Immature natural killer cell (primary cell): ENCODE measurements around the gene PTGDR. TPM values are rescaled to one million over a fixed set of nuclear protein-coding genes. Genes with fewer than 3 reads are reported as not detected.

Experiments
- DNase-seq, 3 donors: peaks; one replicate each; pipeline ENCODE4 v3.0.0; 2022; ENCODE audit warnings: mixed read lengths in 1 of 3
- H3K27ac Mint-ChIP-seq, 6 donors: one replicate each; pipeline ENCODE4 v1.8.0; 2020; ENCODE audit warnings: mixed read lengths in 6 of 6, mild to moderate bottlenecking in 5 of 6, inconsistent platforms in 4 of 6, moderate library complexity in 3 of 6
- H3K27me3 Mint-ChIP-seq, 3 donors: one replicate each; pipeline ENCODE4 v1.8.0; 2020 to 2021; ENCODE audit warnings: low read depth in 3 of 3, mild to moderate bottlenecking in 3 of 3, mixed read lengths in 3 of 3, moderate library complexity in 3 of 3, inconsistent platforms in 1 of 3
- H3K36me3 Mint-ChIP-seq, 3 donors: one replicate each; pipeline ENCODE4 v1.8.0; 2020; ENCODE audit warnings: mixed read lengths in 3 of 3, inconsistent platforms in 2 of 3, mild to moderate bottlenecking in 2 of 3
- H3K4me1 Mint-ChIP-seq, 2 donors: one replicate each; pipeline ENCODE4 v1.8.0; 2020; ENCODE audit warnings: inconsistent platforms in 2 of 2, mild to moderate bottlenecking in 2 of 2, mixed read lengths in 2 of 2, moderate library complexity in 1 of 2
- H3K4me3 Mint-ChIP-seq, 5 donors: one replicate each; pipeline ENCODE4 v1.8.0; 2020; ENCODE audit warnings: mild to moderate bottlenecking in 5 of 5, mixed read lengths in 5 of 5, inconsistent platforms in 3 of 5, moderate library complexity in 3 of 5
- H3K9me3 Mint-ChIP-seq, 6 donors: one replicate each; pipeline ENCODE4 v1.8.0; 2020; ENCODE audit warnings: mild to moderate bottlenecking in 6 of 6, mixed read lengths in 6 of 6, inconsistent platforms in 4 of 6, moderate library complexity in 3 of 6
- polyA plus RNA-seq, 3 donors: library from polyadenylated mRNA; unstranded; fragments of 300-500 nt; fragmentation: Illumina TruSeq; gene quantifications; one replicate each; pipeline ENCODE4 v1.2.3, GENCODE V29; 2021

Gene PTGDR
- polyA plus RNA-seq, 3 donors from 2014 or later: 78.2 to 233 (median 133) TPM

DNA sequence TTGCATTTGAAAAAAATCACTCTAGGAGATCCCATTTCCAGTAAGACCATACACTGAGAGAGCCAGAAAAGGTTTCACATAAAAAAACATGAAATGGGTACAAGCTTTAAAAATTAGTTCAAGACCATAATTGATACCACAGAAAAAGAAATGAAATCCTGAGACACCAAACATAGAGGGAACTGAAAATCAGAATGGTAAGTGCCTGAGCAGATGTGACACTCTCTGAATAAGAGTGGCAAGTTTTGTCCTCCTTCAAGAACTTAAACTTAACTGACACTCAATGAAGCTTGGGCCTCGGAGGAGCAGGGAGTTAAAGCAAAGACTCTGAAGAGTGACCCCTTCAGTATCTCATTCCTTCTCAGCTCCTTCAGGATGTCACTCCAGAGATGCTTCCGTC is 23.2 kb upstream of the PTGDR start:
- DNase-seq: no peak
- peaks cover 8 to 17% (median 11%) of the 10 kb centered on the region in 6 donors for H3K9me3 Mint-ChIP-seq
- H3K27me3 Mint-ChIP-seq: peaks cover 5 to 11% (median 5%) of the 10 kb centered on the region in 3 donors
- H3K4me1 Mint-ChIP-seq: peaks cover 90 to 97% of the 10 kb centered on the region in 2 donors
- H3K36me3 Mint-ChIP-seq: peaks cover 9 to 24% (median 19%) of the 10 kb centered on the region in 3 donors
- H3K4me3 Mint-ChIP-seq: no peak overlapping the region
- H3K27ac Mint-ChIP-seq: peak overlapping the region; percentile 3 to 71 (median 62)

DNA sequence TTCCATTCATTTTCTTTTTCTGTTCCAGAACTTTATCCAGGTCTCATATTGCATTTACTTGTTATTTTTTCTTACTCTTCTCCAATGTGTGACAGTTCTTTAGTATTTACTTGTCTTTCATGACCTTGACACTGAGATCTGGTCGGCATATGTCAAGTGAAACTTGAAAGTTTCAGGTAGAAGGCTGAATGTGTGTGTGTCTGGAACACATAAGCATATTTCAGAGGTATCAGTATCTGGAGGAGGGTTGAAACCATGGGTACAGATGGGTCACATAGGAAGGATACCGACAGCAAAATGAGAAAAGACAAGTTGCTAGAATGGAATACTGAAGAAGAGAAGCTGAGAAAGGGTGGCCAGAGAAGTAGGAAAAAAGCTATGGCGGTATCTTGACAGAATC is 22.5 kb upstream of the PTGDR start:
- peaks cover 91 to 97% of the 10 kb centered on the region in 2 donors for H3K4me1 Mint-ChIP-seq
- no peak overlapping the region for H3K4me3 Mint-ChIP-seq
- peaks cover 9 to 23% (median 22%) of the 10 kb centered on the region in 3 donors for H3K36me3 Mint-ChIP-seq
- peak overlapping the region; percentile 3 to 84 (median 70) for H3K27ac Mint-ChIP-seq
- no peak for DNase-seq
- peaks cover 4 to 10% (median 5%) of the 10 kb centered on the region in 3 donors for H3K27me3 Mint-ChIP-seq
- peaks cover 8 to 17% (median 15%) of the 10 kb centered on the region in 6 donors for H3K9me3 Mint-ChIP-seq

DNA sequence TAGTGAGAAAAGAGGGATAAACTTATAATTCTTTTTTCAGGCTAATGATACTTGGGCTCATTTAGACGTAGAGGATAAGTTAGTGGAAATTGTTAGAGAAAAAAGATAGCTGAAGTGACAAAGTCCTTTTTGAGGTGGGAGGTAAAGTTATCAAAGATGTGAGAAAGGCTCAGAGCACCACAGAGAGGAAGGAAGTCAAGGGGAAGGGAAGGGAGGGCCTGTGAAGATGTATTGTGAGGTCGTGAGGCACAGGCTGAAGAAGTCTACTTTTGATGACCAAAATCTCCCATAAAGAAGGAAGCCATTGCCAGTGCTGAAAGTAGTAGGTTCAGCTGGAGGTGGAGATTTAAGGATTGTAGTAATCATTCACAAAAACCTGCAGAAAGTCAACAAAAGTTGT is 19.4 kb upstream of the PTGDR start:
- Mint-ChIP-seq H3K9me3 (peaks cover 8 to 24% (median 17%) of the 10 kb centered on the region in 6 donors), H3K27ac (peak overlapping the region; percentile 85 to 98 (median 91)), H3K4me3 (peak overlapping the region; percentile 60 to 77 (median 73)), H3K27me3 (peaks cover 4 to 7% (median 5%) of the 10 kb centered on the region in 3 donors), H3K4me1 (peaks cover 82 to 91% of the 10 kb centered on the region in 2 donors), H3K36me3 (peaks cover 8 to 31% (median 29%) of the 10 kb centered on the region in 3 donors)
- peak; percentile 74 to 76 (median 76) for DNase-seq

DNA sequence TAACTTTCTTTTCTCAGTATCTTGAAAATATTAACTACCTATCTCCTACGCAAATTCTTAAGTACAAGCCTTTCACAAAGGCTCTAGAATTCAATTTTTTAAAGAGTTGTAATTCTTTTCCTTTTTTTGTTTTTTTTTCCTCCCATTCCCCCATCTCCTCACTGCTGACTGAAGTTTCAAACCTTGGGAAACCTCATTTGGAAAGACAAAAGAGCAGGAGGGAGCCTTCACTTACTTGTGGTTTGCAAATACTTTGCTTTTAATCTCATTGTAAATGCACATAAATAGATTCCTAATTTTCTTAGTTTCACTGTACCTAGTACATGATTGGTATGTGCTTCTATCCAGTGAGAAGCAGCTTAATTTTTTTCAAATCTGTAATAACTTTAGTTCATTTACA is 15.8 kb upstream of the PTGDR start:
- Mint-ChIP-seq H3K4me1 (peaks cover 67 to 78% of the 10 kb centered on the region in 2 donors), H3K9me3 (peaks cover 8 to 24% (median 15%) of the 10 kb centered on the region in 6 donors), H3K27ac (peak overlapping the region in 1 of 6 donors; percentile 53), H3K36me3 (peaks cover 6 to 22% (median 19%) of the 10 kb centered on the region in 3 donors), H3K4me3 (no peak overlapping the region), H3K27me3 (peaks cover 4 to 8% (median 5%) of the 10 kb centered on the region in 3 donors)
- DNase-seq: no peak

DNA sequence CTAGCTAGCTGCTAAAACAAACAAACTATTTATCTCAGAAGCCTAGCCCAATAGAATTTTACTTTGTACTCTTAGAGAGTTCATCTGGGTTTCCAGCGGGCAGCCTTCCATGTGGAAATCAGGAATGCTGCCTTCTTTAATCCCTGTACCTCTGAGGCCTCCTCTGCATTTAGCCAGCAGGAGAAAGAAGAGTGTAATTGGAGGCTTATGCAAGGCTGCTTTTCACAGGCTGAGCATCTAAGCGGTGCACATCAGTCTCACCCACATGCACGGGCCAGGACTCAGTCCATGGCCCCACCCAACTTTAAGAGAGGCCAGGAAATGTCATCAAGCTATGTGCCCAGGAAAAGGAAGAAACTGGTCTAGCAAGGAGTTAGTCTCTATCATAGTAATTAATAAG is 14.0 kb upstream of the PTGDR start:
- DNase-seq: no peak
- Mint-ChIP-seq H3K4me1 (peaks cover 54 to 65% of the 10 kb centered on the region in 2 donors), H3K36me3 (peaks cover under 1 to 15% (median 12%) of the 10 kb centered on the region in 3 donors), H3K27me3 (peaks cover 0 to 2% (median 0%) of the 10 kb centered on the region in 3 donors), H3K9me3 (peaks cover 2 to 17% (median 5%) of the 10 kb centered on the region in 6 donors), H3K4me3 (peak overlapping the region in 3 of 5 donors; percentile 40 to 55 (median 49)), H3K27ac (peak overlapping the region in 3 of 6 donors; percentile 3 to 24 (median 9))

DNA sequence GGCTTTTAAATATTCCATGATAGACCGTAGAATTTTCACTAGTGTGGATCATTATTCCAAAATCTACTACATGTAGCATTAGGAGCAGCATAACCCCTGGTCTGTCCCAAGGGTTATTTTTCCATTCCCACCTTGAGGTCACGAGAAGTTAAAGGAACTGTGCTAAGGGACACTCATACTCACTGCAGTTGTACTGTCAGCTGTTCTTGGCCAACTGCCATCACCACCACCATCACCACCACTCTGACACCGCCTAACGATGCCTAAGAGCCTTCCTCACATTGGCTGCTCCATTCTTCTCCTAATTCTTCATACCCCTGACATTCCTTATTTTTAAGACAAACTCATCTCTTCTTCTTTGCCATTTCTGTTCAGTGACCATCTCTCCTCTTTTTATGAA is 13.4 kb upstream of the PTGDR start:
- DNase-seq: no peak
- H3K4me3 Mint-ChIP-seq: peak overlapping the region in 3 of 5 donors; percentile 4 to 32 (median 27)
- H3K27ac Mint-ChIP-seq: peak overlapping the region in 4 of 6 donors; percentile 0 to 46 (median 17)
- peaks cover 55 to 68% of the 10 kb centered on the region in 2 donors for H3K4me1 Mint-ChIP-seq
- H3K36me3 Mint-ChIP-seq: peaks cover 3 to 14% (median 12%) of the 10 kb centered on the region in 3 donors
- peaks cover 0 to 15% (median 4%) of the 10 kb centered on the region in 6 donors for H3K9me3 Mint-ChIP-seq
- H3K27me3 Mint-ChIP-seq: peaks cover 0 to 1% (median 0%) of the 10 kb centered on the region in 3 donors

DNA sequence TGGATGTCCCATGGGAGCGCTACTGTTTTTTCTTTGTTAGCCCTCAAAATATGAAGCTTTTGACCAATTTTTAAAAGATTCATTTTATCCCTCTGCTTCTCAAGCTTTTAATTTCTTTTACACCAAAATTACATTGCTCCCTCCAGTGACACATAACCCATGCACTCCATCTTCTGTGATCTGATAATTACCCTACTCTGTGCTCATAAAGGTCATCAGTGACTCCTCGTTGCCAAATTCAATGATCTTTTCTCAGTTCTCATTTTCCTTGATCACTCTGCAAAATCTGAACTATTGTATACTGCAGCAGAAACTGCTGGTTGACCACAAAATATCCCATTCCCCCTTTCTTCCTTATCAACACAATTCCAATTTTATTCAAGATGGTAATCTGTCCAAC is 8.7 kb upstream of the PTGDR start:
- H3K9me3 Mint-ChIP-seq: peaks cover 0 to 2% (median 0%) of the 10 kb centered on the region in 6 donors
- peaks cover 58 to 68% of the 10 kb centered on the region in 2 donors for H3K4me1 Mint-ChIP-seq
- H3K36me3 Mint-ChIP-seq: peaks cover 3 to 8% (median 4%) of the 10 kb centered on the region in 3 donors
- no peak for DNase-seq
- peak overlapping the region in 4 of 5 donors; percentile 56 to 72 (median 61) for H3K4me3 Mint-ChIP-seq
- H3K27ac Mint-ChIP-seq: peak overlapping the region; percentile 54 to 85 (median 76)
- H3K27me3 Mint-ChIP-seq: no peaks in the 10 kb centered on the region

DNA sequence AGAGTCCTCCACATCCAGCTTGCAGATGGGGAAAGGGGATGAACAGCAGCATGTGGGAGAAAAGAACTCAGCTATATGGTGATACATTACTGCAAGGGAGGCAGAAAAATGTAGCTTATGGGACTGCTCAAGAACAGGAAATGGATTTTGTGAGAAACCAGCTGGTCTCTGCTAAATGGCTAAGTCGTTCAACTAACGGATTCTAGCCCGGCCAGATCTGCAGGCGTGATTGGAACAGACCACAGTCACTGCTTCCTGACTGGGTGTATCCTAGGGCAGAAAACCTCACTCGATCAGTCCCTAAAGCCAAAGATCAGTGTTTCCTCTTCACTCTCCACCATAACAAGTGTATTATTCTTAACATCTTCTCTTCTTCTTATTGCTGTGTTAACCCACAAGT is 8.1 kb upstream of the PTGDR start:
- H3K36me3 Mint-ChIP-seq: peaks cover 3 to 8% (median 4%) of the 10 kb centered on the region in 3 donors
- peak in 2 of 3 donors; percentile 34 to 35 for DNase-seq
- H3K9me3 Mint-ChIP-seq: peaks cover 0 to 2% (median 0%) of the 10 kb centered on the region in 6 donors
- no peaks in the 10 kb centered on the region for H3K27me3 Mint-ChIP-seq
- H3K4me3 Mint-ChIP-seq: peak overlapping the region; percentile 54 to 72 (median 60)
- H3K4me1 Mint-ChIP-seq: peaks cover 59 to 68% of the 10 kb centered on the region in 2 donors
- H3K27ac Mint-ChIP-seq: peak overlapping the region; percentile 54 to 85 (median 76)

DNA sequence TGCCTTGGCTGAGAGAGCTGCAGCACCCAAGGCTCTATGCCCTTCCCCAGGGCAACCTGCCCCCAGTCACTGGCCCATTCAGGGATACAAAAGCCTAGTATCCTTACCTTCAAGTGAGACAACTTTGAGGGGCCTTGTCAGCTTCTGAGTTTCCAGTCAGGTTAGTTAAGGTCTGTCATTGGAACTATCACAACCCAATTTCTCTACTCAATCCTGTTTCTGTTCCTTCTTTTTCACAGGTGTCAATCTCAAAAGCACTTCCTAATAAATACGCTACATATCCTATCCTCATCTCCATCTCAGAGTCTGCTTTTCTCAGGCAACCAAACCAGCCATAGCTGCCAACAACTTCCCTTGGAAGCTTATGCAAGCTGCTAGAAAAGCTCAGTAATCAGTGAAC is 4.9 kb upstream of the PTGDR start:
- Mint-ChIP-seq H3K27me3 (peaks cover 0 to 4% (median 2%) of the 10 kb centered on the region in 3 donors), H3K9me3 (peaks cover 0 to 2% (median 0%) of the 10 kb centered on the region in 6 donors), H3K4me1 (peaks cover 83 to 89% of the 10 kb centered on the region in 2 donors), H3K27ac (peak overlapping the region in 5 of 6 donors; percentile 43 to 90 (median 81)), H3K36me3 (peaks cover 3 to 8% (median 4%) of the 10 kb centered on the region in 3 donors), H3K4me3 (no peak overlapping the region)
- DNase-seq: no peak

DNA sequence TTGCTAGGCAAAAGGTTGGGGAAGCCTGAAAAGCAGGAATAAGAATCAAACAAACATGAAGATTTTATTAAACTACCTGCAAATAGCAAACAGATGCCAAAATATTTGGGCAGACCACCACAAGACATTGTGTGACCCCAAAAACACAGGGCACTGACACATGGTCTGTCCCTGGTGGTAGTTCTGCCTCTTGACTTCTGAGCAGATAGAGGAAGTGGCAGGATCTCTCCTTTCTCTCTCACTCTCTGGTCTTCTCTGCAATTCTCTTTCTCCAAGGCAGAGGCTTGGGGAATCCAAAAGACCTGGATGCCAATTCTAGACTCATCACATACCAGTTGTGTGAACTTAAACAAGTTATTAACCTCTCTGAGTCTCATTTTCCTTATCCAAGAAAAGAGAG is 4.3 kb upstream of the PTGDR start:
- Mint-ChIP-seq H3K4me1 (peaks cover 81 to 88% of the 10 kb centered on the region in 2 donors), H3K27ac (peak overlapping the region; percentile 43 to 90 (median 85))

DNA sequence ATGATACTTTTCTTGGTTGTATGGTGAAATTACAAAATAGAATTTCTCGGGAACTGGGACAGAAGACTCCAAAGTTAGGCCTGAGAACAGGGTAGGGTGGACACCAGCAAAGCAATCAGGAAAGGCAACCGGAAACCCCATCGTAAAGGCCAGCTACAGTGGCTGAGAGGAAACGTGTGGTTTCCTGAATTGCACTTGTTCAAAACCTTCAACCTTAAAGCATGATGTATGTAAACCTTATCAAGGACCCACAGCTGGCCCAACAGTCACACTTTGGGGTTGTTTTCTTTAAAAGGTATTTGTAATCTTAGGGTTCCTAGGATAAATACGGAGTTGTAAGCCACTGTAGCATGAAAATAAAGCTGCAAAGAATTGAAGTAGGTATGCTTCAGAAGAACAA is 2.2 kb upstream of the PTGDR start:
- peak; percentile 48 to 58 (median 53) for DNase-seq
- H3K4me3 Mint-ChIP-seq: peak overlapping the region; percentile 96 to 100 (median 100)
- peak overlapping the region; percentile 89 to 98 (median 98) for H3K27ac Mint-ChIP-seq

More for the DNA sequence above, 4.3 kb upstream of the PTGDR start:
- DNase-seq: no peak
- peaks cover 3 to 10% (median 6%) of the 10 kb centered on the region in 3 donors for H3K36me3 Mint-ChIP-seq
- peaks cover 0 to 2% (median 0%) of the 10 kb centered on the region in 6 donors for H3K9me3 Mint-ChIP-seq
- peak overlapping the region; percentile 4 to 41 (median 23) for H3K4me3 Mint-ChIP-seq
- peaks cover 0 to 7% (median 3%) of the 10 kb centered on the region in 3 donors for H3K27me3 Mint-ChIP-seq

DNA sequence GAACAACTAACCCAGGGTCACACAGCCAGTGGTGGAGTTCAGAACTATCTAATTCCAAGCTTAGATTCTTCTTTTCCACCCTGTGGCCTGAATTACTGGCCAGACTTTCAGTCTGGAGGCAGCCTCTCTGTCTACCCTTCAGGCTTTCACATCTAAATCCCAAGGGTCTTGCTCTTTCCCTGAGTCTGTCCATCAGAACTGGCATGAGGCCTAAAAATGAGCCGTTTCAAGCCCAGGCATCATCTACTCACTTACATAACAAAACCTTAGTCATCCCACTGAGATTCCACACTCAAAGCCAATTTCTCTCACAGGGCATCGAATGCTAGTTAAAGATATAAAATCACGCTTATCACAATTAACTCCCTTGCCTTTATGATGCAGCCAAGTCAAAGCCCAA is 1.3 kb upstream of the PTGDR start:
- H3K36me3 Mint-ChIP-seq: peaks cover 14 to 28% (median 28%) of the 10 kb centered on the region in 3 donors
- peaks cover 2 to 12% (median 3%) of the 10 kb centered on the region in 3 donors for H3K27me3 Mint-ChIP-seq
- DNase-seq: no peak
- peak overlapping the region; percentile 89 to 98 (median 98) for H3K27ac Mint-ChIP-seq
- H3K4me3 Mint-ChIP-seq: peak overlapping the region; percentile 96 to 100 (median 100)
- H3K4me1 Mint-ChIP-seq: peaks cover 62 to 67% of the 10 kb centered on the region in 2 donors
- H3K9me3 Mint-ChIP-seq: no peaks in the 10 kb centered on the region

More for the DNA sequence above, 2.2 kb upstream of the PTGDR start:
- Mint-ChIP-seq H3K27me3 (peaks cover 2 to 12% (median 3%) of the 10 kb centered on the region in 3 donors), H3K4me1 (peaks cover 62 to 67% of the 10 kb centered on the region in 2 donors), H3K36me3 (peaks cover 10 to 25% (median 19%) of the 10 kb centered on the region in 3 donors), H3K9me3 (peaks cover 0 to 2% (median 0%) of the 10 kb centered on the region in 6 donors)

DNA sequence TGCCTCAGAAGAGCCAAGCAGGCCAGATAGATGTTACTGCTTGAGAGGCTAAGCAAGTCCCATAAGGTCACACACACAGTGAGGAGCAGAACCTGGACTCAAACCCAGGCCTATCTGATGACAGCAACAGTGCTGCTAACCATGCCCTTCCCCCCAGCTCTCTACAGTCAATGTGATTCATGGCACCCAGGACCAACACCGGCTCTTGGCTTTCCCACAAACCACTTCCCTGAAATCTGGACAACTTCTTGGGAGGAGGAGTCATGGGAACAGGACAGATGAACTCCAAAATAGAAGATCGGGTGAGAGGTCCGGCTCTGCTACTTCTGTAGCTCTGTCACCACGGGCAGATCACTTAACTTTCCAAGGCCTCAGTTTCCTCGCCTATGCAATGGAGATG is 716 bp upstream of the PTGDR start:
- Mint-ChIP-seq H3K4me1 (peaks cover 66 to 70% of the 10 kb centered on the region in 2 donors), H3K4me3 (peak overlapping the region; percentile 96 to 100 (median 100)), H3K9me3 (no peaks in the 10 kb centered on the region), H3K27me3 (peaks cover 2 to 12% (median 3%) of the 10 kb centered on the region in 3 donors), H3K27ac (peak overlapping the region; percentile 89 to 98 (median 98)), H3K36me3 (peaks cover 16 to 32% (median 31%) of the 10 kb centered on the region in 3 donors)
- no peak for DNase-seq
